GM12891 (cell line): ENCODE data around the gene ARID4A.

Source experiments
- PAX5 ChIP-seq: IDR thresholded peaks from 2 replicates; pipeline ENCODE4 v1.6.1; 2011; ENCODE audit warnings: low read length, moderate library complexity, mild to moderate bottlenecking; ENCODE audit not compliant: insufficient read depth, severe bottlenecking
- POLR2A ChIP-seq: IDR thresholded peaks from 2 replicates; pipeline ENCODE4 v1.6.1; 2011; ENCODE audit warnings: low read depth, low read length, control low read depth
- POLR2AphosphoS5 ChIP-seq: IDR thresholded peaks from 2 replicates; pipeline ENCODE4 v1.6.1; 2011; ENCODE audit warnings: low read depth, low read length, control low read depth
- POU2F2 ChIP-seq: IDR thresholded peaks from 2 replicates; pipeline ENCODE4 v1.6.1; 2011; ENCODE audit warnings: low read depth, mild to moderate bottlenecking, control low read depth, low read length, moderate library complexity
- SPI1 ChIP-seq: IDR thresholded peaks from 2 replicates; pipeline ENCODE4 v1.6.1; 2011; ENCODE audit warnings: low read depth, low read length, control low read depth
- TAF1 ChIP-seq: IDR thresholded peaks from 2 replicates; pipeline ENCODE4 v1.6.1; 2011; ENCODE audit warnings: low read depth, low read length, control low read depth

GRCh38 chr14:58287607-58288042 lies 10.7 kb upstream of the ARID4A start:
- TF ChIP-seq POLR2A (no peak), POLR2AphosphoS5 (no peak), TAF1 (no peak), SPI1 (no peak), POU2F2 (no peak), PAX5 (no peak)
